DOHH2 (cell line): ENCODE measurements around the gene ARHGAP23.
A peak's percentile ranks its signal among the peaks of the same experiment; 100 is the strongest.

Experiments used
- H3F3A ChIP-seq: fragments of 200-600 bp; sonication (generic), shearing (Covaris generic); 2 replicates; pipeline ENCODE4 v1.6.0; 2016; ENCODE audit warnings: antibody characterized with exemption, mild to moderate bottlenecking; ENCODE audit not compliant: control insufficient read depth, insufficient read depth
- H3K27ac ChIP-seq: fragments of 200-600 bp; sonication (generic); 2 replicates; pipeline ENCODE4 v1.5.1; 2014; ENCODE audit warnings: low read depth, mild to moderate bottlenecking, low read length, moderate library complexity
- H3K27me3 ChIP-seq: fragments of 200-600 bp; sonication (generic); 2 replicates; pipeline ENCODE4 v1.6.1; 2014; ENCODE audit warnings: mild to moderate bottlenecking, low read length, mixed read lengths; ENCODE audit not compliant: control insufficient read depth
- H3K36me3 ChIP-seq: fragments of 200-600 bp; sonication (generic); 2 replicates; pipeline ENCODE4 v1.6.1; 2014; ENCODE audit warnings: mild to moderate bottlenecking, low read length, moderate library complexity, mixed read lengths; ENCODE audit not compliant: control insufficient read depth
- H3K4me1 ChIP-seq: fragments of 200-600 bp; sonication (generic); 2 replicates; pipeline ENCODE4 v1.6.1; 2014; ENCODE audit warnings: mild to moderate bottlenecking, low read length, mixed read lengths; ENCODE audit not compliant: control insufficient read depth
- H3K4me2 ChIP-seq: fragments of 200-600 bp; sonication (generic); 2 replicates; pipeline ENCODE4 v1.6.0; 2014; ENCODE audit warnings: mild to moderate bottlenecking, low read length, moderate library complexity
- H3K4me3 ChIP-seq: fragments of 200-600 bp; sonication (generic); 2 replicates; pipeline ENCODE4 v1.5.1; 2014; ENCODE audit warnings: mild to moderate bottlenecking, low read length, mixed read lengths
- H3K79me2 ChIP-seq: fragments of 200-600 bp; sonication (generic); 2 replicates; pipeline ENCODE4 v1.6.1; 2014; ENCODE audit warnings: mild to moderate bottlenecking, low read length, mixed read lengths; ENCODE audit not compliant: control insufficient read depth
- H3K9me2 ChIP-seq: fragments of 200-600 bp; sonication (generic); replicated peaks from 2 replicates; pipeline ENCODE4 v1.6.1; 2014; ENCODE audit warnings: mild to moderate bottlenecking, low read length, mixed read lengths; ENCODE audit not compliant: control insufficient read depth
- H3K9me3 ChIP-seq: fragments of 200-600 bp; sonication (generic); 2 replicates; pipeline ENCODE4 v1.6.1; 2014; ENCODE audit warnings: antibody characterized with exemption, low read length, mixed read lengths; ENCODE audit not compliant: control insufficient read depth, insufficient read depth
- H4K20me1 ChIP-seq: fragments of 200-600 bp; sonication (generic); 2 replicates; pipeline ENCODE4 v1.6.0; 2014; ENCODE audit warnings: low read depth, mild to moderate bottlenecking, antibody characterized with exemption, low read length, moderate library complexity; ENCODE audit not compliant: control insufficient read depth, insufficient read depth
- CTCF ChIP-seq: fragments of 200-600 bp; sonication (generic); IDR thresholded peaks from one replicate; pipeline ENCODE4 v1.5.1; 2014; ENCODE audit warnings: antibody characterized with exemption, mild to moderate bottlenecking, low read depth, low read length; ENCODE audit not compliant: poor library complexity, severe bottlenecking
- EZH2phosphoT487 ChIP-seq: fragments of 200-600 bp; sonication (generic); IDR thresholded peaks from 2 replicates; pipeline ENCODE4 v1.6.1; 2017; ENCODE audit warnings: borderline replicate concordance, mild to moderate bottlenecking, antibody characterized with exemption, low read length, moderate library complexity, mixed read lengths

ARHGAP23 gene

GRCh38 chr17:38559880-38560230 lies 131.6 kb downstream of the ARHGAP23 start:
- H3K36me3 ChIP-seq, result no peaks in the 10 kb centered on the region
- H3K4me3 ChIP-seq, result peak overlapping the region; percentile 91
- H3K79me2 ChIP-seq, result no peaks in the 10 kb centered on the region
- H3K9me3 ChIP-seq, result no peaks in the 10 kb centered on the region
- no peaks in the 10 kb centered on the region for H3F3A ChIP-seq
- H3K27ac ChIP-seq, result no peak overlapping the region
- H3K9me2 ChIP-seq, result no peaks in the 10 kb centered on the region
- H3K4me1 ChIP-seq, result peaks cover 29% of the 10 kb centered on the region
- TF ChIP-seq CTCF (no peak), EZH2phosphoT487 (no peak)
- H3K4me2 ChIP-seq, result peak overlapping the region; percentile 100
- no peaks in the 10 kb centered on the region for H4K20me1 ChIP-seq
- H3K27me3 ChIP-seq, result peaks cover 28% of the 10 kb centered on the region

- Histone ChIP-seq H3K27ac (no peak overlapping the region), H3K4me2 (peak overlapping the region; percentile 100), H3K9me3 (no peaks in the 10 kb centered on the region), H3K4me1 (peaks cover 29% of the 10 kb centered on the region), H4K20me1 (no peaks in the 10 kb centered on the region), H3K27me3 (peaks cover 32% of the 10 kb centered on the region), H3K79me2 (no peaks in the 10 kb centered on the region), H3K4me3 (no peak overlapping the region), H3F3A (no peaks in the 10 kb centered on the region), H3K9me2 (no peaks in the 10 kb centered on the region), H3K36me3 (no peaks in the 10 kb centered on the region)
- no peak for TF ChIP-seq EZH2phosphoT487
- TF ChIP-seq CTCF, result no peak
Measured at GRCh38 chr17:38560503-38561318, 132.4 kb downstream of the ARHGAP23 start.

- Histone ChIP-seq H3K9me2 (no peaks in the 10 kb centered on the region), H3F3A (no peaks in the 10 kb centered on the region), H3K36me3 (no peaks in the 10 kb centered on the region), H3K4me2 (no peak overlapping the region), H3K27me3 (peaks cover 41% of the 10 kb centered on the region), H3K9me3 (no peaks in the 10 kb centered on the region), H4K20me1 (no peaks in the 10 kb centered on the region), H3K79me2 (no peaks in the 10 kb centered on the region), H3K4me1 (peaks cover 29% of the 10 kb centered on the region), H3K4me3 (no peak overlapping the region), H3K27ac (no peak overlapping the region)
- TF ChIP-seq CTCF, result no peak
Measured at GRCh38 chr17:38561416-38562214, 133.4 kb downstream of the ARHGAP23 start.
